ENCODE measurements around the gene DENND1B.
"Not testable (repeated sequence)": the region's sequence is repeated elsewhere in the genome, so short reads cannot be mapped to it uniquely, and the experiment has no call there.

The DENND1B gene

DNA sequence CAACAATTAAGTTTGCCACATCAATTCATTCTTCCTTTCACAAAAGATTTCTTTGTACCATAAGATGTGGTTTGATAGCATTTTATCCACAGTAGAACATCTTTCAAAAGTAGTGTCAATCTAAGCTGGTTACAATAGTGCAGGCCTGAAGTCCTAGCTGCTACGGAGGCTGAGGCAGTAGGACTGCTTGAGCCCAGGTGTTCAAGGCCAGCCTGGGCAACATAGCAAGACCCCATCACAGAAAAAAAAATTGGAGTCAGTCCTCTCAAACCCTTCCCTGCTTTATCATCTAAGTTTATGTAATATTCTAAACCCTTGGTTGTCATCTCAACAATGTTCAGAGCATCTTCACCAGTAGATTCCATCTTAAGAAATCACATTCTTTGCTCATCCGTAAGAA, 31.7 kb downstream of the DENND1B start:
- DNase-seq (ENCODE audit: low read depth): no peak

- DNase-seq (ENCODE audit: low read depth): no peak
These were observed 34.3 kb downstream of the DENND1B start for GRCh38 chr1:197740992-197741391.

GRCh38 chr1:197738927-197739326, 36.4 kb downstream of the DENND1B start:
- no peak for DNase-seq (ENCODE audit: low read depth)

DNA sequence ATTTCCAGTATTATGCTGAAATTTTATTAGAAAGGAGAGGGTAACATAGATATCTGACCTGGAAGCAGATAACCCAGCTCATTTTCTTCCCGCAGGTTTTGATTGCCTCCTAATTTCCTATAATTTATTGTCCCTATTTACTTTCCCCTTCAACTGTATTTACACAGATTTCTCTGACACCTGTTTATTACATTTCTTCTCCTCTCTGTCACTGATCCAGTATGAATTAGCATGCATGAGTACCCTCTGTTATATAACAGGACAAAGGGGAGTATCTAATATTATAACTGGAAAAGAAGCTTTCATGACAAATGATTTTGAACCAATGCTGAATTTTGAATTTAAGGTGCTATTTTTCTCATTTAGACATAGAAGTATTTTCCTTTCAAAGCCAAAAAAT, 37.4 kb downstream of the DENND1B start:
- no peak for DNase-seq (ENCODE audit: low read depth)

- DNase-seq (ENCODE audit: low read depth): no peak
These were observed 38.6 kb downstream of the DENND1B start for GRCh38 chr1:197736685-197737084.

GRCh38 chr1:197735461-197735860, 39.8 kb downstream of the DENND1B start:
- DNase-seq (ENCODE audit: low read depth): no peak

DNA sequence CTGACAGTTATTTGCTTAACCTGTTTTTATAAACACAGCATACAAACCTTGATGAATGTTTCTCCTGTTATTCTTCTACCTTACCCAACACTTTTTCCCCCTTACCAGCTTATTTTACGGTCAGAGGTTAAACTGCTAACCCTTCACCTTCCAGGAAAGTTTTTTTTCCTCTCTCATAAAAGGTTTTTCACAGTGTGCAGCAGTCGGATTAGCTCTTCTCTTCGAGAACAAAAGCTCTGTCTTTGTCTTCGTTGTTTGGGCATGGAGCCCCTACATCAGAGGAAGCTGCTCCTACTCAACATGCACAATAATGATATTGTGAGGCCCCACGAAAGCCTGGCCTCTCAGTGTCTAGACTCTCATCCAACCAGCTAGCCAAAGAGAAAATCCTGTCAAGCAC, 42.0 kb downstream of the DENND1B start:
- no peak for DNase-seq (ENCODE audit: low read depth)

- DNase-seq (ENCODE audit: low read depth): no peak
These were observed 43.1 kb downstream of the DENND1B start for GRCh38 chr1:197732187-197732586.

DNA sequence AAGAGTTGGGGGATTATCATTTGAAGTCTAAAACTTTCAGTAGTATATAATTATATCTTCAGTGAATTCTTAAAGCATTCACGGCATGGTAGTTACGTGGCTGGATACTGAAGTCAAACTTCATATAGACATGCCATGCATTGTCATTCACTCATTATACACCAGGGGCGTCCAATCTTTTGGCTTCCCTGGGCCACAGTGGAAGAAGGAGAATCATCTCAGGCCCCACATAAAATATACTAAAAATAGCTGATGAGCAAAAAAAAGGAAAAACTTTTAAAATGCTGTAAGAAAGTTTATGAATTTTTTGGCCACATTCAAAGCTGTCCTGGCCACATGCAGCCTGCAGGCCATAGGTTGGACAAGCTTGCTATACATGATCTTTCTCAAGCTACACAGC, 43.8 kb downstream of the DENND1B start:
- no peak for DNase-seq (ENCODE audit: low read depth)

DNA sequence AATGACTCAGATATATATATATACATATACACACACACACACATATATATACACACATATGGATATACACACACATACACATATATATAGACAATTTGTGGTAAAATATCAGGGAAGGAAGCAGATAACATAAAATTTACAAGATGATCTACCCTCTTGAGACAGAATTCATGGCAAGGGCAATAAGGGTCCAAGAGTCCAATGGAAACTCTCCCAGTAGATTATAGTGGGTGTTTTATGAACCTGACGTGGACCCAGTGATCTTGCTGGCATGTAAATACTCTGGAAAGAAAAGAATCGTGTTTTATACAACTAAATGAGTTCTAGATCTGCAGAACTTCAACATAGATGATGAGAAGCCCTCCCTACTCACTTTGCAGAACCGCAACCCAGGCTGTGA, 49.3 kb downstream of the DENND1B start:
- no peak for DNase-seq (ENCODE audit: low read depth)

DNA sequence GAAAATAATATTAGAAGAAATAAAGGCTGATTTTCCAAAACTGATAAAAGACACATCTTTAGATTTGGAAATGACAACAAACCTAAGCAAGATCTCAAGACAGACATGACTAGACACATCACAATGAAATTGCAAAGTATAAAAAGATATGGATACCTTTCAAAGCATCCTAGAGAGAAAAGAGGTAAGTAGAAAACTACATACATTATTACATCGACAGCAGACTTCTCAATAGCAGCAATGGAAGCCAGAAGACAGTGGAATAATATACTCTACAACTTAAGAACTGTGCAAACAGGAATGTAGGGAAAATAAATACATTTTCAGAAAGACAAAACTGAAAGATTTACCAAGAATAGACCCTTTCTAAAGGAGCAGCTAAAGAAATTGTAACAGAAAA, 50.2 kb downstream of the DENND1B start:
- no peak for DNase-seq (ENCODE audit: low read depth)

DNA sequence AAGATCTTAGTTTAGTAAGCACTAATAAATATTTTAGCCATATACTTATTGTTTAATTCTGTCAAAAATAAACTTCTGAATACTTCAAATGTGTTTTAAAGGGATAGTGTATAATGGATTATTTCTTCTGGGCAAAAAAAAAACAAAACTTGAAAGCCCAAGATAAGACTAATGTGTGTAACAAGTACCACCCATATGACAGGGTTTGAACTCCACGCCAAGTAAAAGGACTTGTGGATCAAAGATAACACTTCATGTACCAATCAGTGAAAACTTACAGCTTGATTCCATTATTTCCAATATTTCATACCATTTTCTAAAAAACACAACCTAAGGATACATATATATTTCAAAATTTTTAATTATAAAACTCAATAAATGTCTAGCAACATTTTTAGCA, 59.5 kb downstream of the DENND1B start:
- DNase-seq (ENCODE audit: low read depth): no peak

DNA sequence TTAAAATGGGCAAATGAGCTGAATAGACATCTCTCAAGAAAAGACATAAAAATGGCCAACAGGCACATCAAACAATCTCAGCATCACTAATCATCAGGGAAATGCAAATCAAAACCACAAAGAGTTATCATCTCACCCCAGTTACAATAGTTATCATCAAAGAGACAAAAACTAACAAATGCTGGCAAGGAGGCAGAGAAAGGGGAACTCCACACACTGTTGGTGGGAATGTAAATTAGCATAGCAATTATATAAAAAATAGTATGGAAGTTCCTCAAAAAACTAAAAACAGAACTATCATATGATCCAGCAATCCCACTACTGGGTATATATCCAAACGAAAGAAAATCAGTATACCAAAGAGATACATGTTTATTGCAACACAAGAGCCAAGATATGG, 68.7 kb downstream of the DENND1B start:
- no peak for DNase-seq (ENCODE audit: low read depth)

DNA sequence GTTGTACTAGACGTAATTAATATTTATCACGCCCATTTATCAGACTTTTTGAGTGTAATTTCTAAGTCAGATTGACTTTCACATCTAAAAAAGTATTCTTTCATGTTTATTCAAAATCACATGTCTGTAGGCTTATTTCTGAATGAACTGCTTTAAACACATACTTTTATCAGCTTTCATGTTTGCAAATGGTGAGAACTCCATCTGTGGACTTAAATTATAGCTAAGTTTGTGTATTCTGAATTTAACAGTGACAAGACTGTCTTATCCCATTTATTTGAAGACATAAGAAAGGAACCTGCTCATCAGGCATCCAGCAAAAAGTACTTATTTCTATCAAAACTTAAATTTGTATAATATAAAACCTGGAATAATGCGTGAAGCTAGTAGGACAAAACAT, 69.3 kb downstream of the DENND1B start:
- no peak for DNase-seq (ENCODE audit: low read depth)

- DNase-seq (ENCODE audit: low read depth): not testable (repeated sequence)
These were observed 74.6 kb downstream of the DENND1B start for GRCh38 chr1:197700688-197701087.

GRCh38 chr1:197696372-197696771, 78.9 kb downstream of the DENND1B start:
- no peak for DNase-seq (ENCODE audit: low read depth)

DNA sequence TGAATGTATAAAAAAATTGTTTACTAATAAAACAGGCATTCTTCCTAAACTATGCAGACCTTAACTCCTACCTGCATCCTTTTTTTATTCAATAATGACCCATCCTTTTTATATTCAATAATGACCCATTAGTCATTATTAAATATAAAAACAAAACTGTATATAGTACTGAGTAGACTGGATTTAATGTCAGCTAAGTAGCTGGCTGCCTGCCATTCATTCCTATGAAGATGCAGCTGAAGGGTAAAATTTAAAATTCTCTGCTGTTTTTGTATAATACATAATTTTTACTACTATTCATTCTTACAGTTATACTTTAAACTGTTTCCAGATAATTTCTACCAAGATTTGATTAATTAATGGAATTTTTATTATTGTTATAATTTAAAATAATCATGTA, 79.3 kb downstream of the DENND1B start:
- no peak for DNase-seq (ENCODE audit: low read depth)

DNA sequence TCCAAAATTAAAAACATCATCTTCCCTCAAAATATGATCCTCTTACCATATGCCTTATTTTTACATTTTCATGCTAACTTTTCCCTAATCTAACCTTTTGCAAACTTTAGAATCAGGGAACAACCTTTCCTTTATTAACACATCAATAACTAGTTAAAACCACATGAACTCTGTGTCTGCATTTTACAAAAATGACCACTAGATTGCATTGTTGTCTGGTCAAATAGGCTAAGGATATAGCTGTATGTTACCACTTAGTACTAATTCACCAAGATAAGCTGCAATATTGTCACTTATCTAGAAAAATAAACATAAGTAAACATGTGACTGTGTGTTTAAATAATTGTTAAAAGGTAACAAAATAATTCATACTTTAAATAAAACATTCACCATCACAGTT, 82.3 kb downstream of the DENND1B start:
- DNase-seq (ENCODE audit: low read depth): no peak

GRCh38 chr1:197691816-197692215, 83.5 kb downstream of the DENND1B start:
- no peak for DNase-seq (ENCODE audit: low read depth)

- no peak for DNase-seq (ENCODE audit: low read depth)
These were observed 85.2 kb downstream of the DENND1B start for GRCh38 chr1:197690074-197690473.

DNA sequence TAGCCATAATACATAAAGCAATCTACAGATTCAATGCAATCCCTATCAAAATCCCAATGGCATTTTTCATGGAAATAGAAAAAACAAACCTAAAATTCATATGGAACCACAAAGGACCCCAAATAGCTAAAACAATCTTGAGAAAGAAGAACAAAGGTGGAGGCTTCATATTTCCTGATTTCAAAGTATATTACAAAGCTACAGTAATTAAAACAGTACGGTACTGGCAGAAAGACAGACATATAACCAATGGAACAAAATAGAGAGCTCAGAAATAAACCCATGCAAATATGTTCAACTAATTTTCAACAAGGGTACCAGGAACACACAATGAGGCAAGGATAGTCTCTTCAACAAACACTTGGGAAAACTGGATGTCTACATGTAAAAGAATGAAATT, 87.0 kb downstream of the DENND1B start:
- no peak for DNase-seq (ENCODE audit: low read depth)

DNA sequence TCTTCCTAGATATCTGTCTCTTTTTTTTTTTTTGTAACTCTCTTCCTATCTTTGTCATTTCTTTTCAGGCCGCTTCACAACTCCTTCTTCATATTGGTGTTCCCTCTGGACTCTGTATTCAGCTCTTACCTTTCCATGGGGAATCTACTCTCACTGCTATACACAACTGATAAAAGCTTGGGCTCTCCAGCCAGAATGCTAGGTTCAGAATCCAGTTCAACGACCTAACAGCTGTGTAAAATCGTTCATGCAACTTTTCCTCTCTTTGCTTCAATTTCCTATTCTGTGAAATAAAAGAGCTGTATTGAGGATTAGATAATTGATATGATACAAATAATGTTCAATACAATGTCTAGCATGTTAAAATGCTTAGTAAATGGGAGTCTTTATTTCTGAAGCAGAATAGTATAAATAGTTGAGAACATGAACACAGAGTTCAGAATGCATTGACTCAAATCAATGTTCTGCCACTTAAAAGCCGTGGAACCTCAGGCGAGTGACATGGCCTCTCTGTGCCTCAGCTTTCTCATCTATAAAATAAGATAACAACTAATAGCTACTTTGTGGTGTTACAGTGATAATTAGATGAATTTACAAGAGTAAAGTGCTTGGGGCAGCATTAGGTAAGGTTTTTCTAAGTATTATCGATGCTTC, 88.5 kb downstream of the DENND1B start:
- no peak for DNase-seq (ENCODE audit: low read depth)

DNA sequence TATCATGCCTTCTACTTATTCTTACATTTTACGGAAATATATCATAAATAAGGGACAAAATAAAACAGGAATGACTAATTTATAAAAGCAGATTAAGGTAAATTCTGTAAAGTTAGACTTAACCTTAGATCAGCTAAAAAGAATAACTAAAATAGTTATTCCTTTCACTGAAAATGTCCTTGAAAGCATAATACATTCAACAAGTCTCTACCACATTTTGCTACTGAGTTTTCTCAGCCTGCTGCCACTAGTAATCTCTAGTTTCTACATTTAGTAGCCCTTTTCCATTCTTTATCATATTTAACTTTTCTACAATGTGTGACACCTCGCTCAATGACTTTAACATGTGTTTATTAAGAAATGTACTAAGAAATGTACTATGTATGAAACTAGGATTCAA, 89.0 kb downstream of the DENND1B start:
- no peak for DNase-seq (ENCODE audit: low read depth)

GRCh38 chr1:197685785-197686184, 89.5 kb downstream of the DENND1B start:
- no peak for DNase-seq (ENCODE audit: low read depth)

Data from stimulated activated CD4-positive, alpha-beta T cell treated with anti-CD3 and anti-CD28 coated beads, Interleukin-2, amount 100 ng/mL, for 4 hours (primary cell).